Memory B cell (primary cell): ENCODE data around the gene XRCC2.

Source experiments
- ATAC-seq: fragments of 150-1000 bp; cut with Tn5 transposase; 2 replicates; pipeline ENCODE4 v1.10.0; 2021; ENCODE audit warnings: low read depth, mild to moderate bottlenecking, moderate library complexity
- DNase-seq, 2 donors: peaks; one replicate each; pipeline ENCODE4 v3.0.0; 2022; ENCODE audit warnings: low spot score in 2 of 2
- H3K27ac Mint-ChIP-seq: one replicate; pipeline ENCODE4 v1.8.0; 2022; ENCODE audit warnings: mild to moderate bottlenecking, moderate library complexity, mixed read lengths
- H3K27me3 Mint-ChIP-seq: one replicate; pipeline ENCODE4 v1.8.0; 2022; ENCODE audit warnings: mixed read lengths
- H3K36me3 Mint-ChIP-seq: one replicate; pipeline ENCODE4 v1.8.0; 2022; ENCODE audit warnings: mild to moderate bottlenecking, mixed read lengths
- H3K4me1 Mint-ChIP-seq: one replicate; pipeline ENCODE4 v1.8.0; 2022; ENCODE audit warnings: mixed read lengths
- H3K4me3 Mint-ChIP-seq: one replicate; pipeline ENCODE4 v1.8.0; 2022; ENCODE audit warnings: mild to moderate bottlenecking, moderate library complexity, mixed read lengths
- H3K9me3 Mint-ChIP-seq: one replicate; pipeline ENCODE4 v1.8.0; 2022; ENCODE audit warnings: mixed read lengths

The XRCC2 gene

GRCh38 chr7:152615031-152615741, 60.8 kb downstream of the XRCC2 start:
- peaks cover 2% of the 10 kb centered on the region for H3K36me3 Mint-ChIP-seq
- ATAC-seq, result no peak
- H3K27me3 Mint-ChIP-seq, result peaks cover 3% of the 10 kb centered on the region
- no peak overlapping the region for H3K27ac Mint-ChIP-seq
- H3K9me3 Mint-ChIP-seq, result peaks cover 3% of the 10 kb centered on the region
- H3K4me3 Mint-ChIP-seq, result no peak overlapping the region
- no peaks in the 10 kb centered on the region for H3K4me1 Mint-ChIP-seq
- no peak for DNase-seq

DNA sequence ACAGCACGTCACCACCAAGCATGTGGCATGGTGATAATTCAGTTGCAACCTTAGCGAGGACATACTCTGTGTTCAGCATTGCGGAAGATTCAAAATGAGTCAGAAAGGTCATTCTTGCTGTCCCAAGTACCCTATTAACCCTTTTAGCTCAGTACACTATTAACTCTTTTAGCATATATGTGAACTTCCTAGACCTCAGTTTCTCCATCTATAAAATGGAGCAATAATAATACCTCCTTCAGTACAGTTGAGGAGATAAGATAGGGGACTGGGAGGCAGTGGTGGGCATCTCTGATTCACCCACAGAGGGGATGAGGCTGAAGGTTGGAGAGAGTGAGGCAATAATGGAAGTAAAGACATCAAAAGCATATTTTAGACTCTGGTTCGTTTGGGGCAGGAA, 67.3 kb downstream of the XRCC2 start:
- H3K4me1 Mint-ChIP-seq, result no peaks in the 10 kb centered on the region

GRCh38 chr7:152608208-152608607, 67.7 kb downstream of the XRCC2 start:
- Mint-ChIP-seq H3K27ac (no peak overlapping the region), H3K4me3 (no peak overlapping the region), H3K36me3 (peaks cover 2% of the 10 kb centered on the region), H3K9me3 (peaks cover 2% of the 10 kb centered on the region), H3K4me1 (no peaks in the 10 kb centered on the region), H3K27me3 (no peaks in the 10 kb centered on the region)
- no peak for DNase-seq
- ATAC-seq, result peak; percentile 26

More for the DNA sequence above, 67.3 kb downstream of the XRCC2 start:
- Mint-ChIP-seq H3K27ac (no peak overlapping the region), H3K4me3 (no peak overlapping the region), H3K9me3 (peaks cover 2% of the 10 kb centered on the region), H3K36me3 (peaks cover 2% of the 10 kb centered on the region), H3K27me3 (no peaks in the 10 kb centered on the region)
- no peak for DNase-seq
- no peak for ATAC-seq

- no peaks in the 10 kb centered on the region for H3K36me3 Mint-ChIP-seq
Measured at GRCh38 chr7:152607007-152607406, 68.9 kb downstream of the XRCC2 start.

GRCh38 chr7:152602962-152603361, 73.0 kb downstream of the XRCC2 start:
- no peaks in the 10 kb centered on the region for H3K36me3 Mint-ChIP-seq
- H3K9me3 Mint-ChIP-seq, result no peaks in the 10 kb centered on the region
- H3K4me3 Mint-ChIP-seq, result no peak overlapping the region
- peaks cover 2% of the 10 kb centered on the region for H3K27me3 Mint-ChIP-seq
- H3K4me1 Mint-ChIP-seq, result peaks cover 2% of the 10 kb centered on the region
- no peak for ATAC-seq
- DNase-seq, result no peak
- H3K27ac Mint-ChIP-seq, result no peak overlapping the region

More at GRCh38 chr7:152607007-152607406, 68.9 kb downstream of the XRCC2 start:
- no peaks in the 10 kb centered on the region for H3K4me1 Mint-ChIP-seq
- DNase-seq, result no peak
- H3K27ac Mint-ChIP-seq, result no peak overlapping the region
- H3K9me3 Mint-ChIP-seq, result no peaks in the 10 kb centered on the region
- H3K27me3 Mint-ChIP-seq, result no peaks in the 10 kb centered on the region
- ATAC-seq, result no peak
- H3K4me3 Mint-ChIP-seq, result no peak overlapping the region

GRCh38 chr7:152601305-152601798, 74.6 kb downstream of the XRCC2 start:
- peaks cover 2% of the 10 kb centered on the region for H3K4me1 Mint-ChIP-seq

DNA sequence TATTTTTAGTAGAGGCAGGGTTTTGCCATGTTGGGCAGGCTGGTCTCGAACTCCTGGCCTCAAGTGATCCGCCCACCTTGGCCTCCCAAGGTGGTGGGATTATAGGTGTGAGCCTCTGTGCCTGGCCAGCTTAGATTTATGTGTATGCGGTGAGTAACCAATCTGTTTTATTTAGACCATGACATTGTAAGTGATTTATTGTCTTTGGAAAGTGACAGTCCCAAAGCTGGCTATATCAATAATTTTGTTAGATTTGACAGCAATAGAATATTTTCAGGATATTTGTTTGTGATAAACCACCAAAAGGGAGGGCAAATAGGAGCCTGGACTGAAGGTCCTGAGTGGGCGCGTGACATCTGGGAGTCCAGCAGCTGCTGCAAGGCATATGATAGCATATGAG, 75.7 kb downstream of the XRCC2 start:
- H3K27me3 Mint-ChIP-seq, result peaks cover 8% of the 10 kb centered on the region
- no peak overlapping the region for H3K27ac Mint-ChIP-seq
- ATAC-seq, result no peak
- no peak overlapping the region for H3K4me3 Mint-ChIP-seq
- no peaks in the 10 kb centered on the region for H3K9me3 Mint-ChIP-seq
- H3K36me3 Mint-ChIP-seq, result no peaks in the 10 kb centered on the region
- peaks cover 2% of the 10 kb centered on the region for H3K4me1 Mint-ChIP-seq
- no peak for DNase-seq

More at GRCh38 chr7:152601305-152601798, 74.6 kb downstream of the XRCC2 start:
- ATAC-seq, result no peak
- Mint-ChIP-seq H3K27ac (no peak overlapping the region), H3K27me3 (peaks cover 5% of the 10 kb centered on the region), H3K4me3 (no peak overlapping the region), H3K9me3 (no peaks in the 10 kb centered on the region), H3K36me3 (no peaks in the 10 kb centered on the region)
- DNase-seq, result no peak

GRCh38 chr7:152597507-152597906, 78.4 kb downstream of the XRCC2 start:
- H3K4me1 Mint-ChIP-seq, result peaks cover 2% of the 10 kb centered on the region
- H3K36me3 Mint-ChIP-seq, result no peaks in the 10 kb centered on the region
- H3K4me3 Mint-ChIP-seq, result no peak overlapping the region
- DNase-seq (no peak), ATAC-seq (no peak)
- H3K9me3 Mint-ChIP-seq, result no peaks in the 10 kb centered on the region
- H3K27me3 Mint-ChIP-seq, result peaks cover 8% of the 10 kb centered on the region
- H3K27ac Mint-ChIP-seq, result no peak overlapping the region

- peaks cover 2% of the 10 kb centered on the region for H3K4me1 Mint-ChIP-seq
- no peak for DNase-seq
- no peaks in the 10 kb centered on the region for H3K9me3 Mint-ChIP-seq
- no peak overlapping the region for H3K27ac Mint-ChIP-seq
- H3K4me3 Mint-ChIP-seq, result no peak overlapping the region
- H3K27me3 Mint-ChIP-seq, result peaks cover 8% of the 10 kb centered on the region
- H3K36me3 Mint-ChIP-seq, result no peaks in the 10 kb centered on the region
- no peak for ATAC-seq
Measured at GRCh38 chr7:152596824-152597223, 79.1 kb downstream of the XRCC2 start.
